Mammary epithelial cell (primary cell): ENCODE results near the gene MRPS34.

Experiments
- EZH2 ChIP-seq: IDR thresholded peaks from 2 replicates; pipeline ENCODE4 v1.6.1; 2012; ENCODE audit warnings: low read length, inconsistent platforms, borderline replicate concordance
- TF ChIP-seq, protein P1 (sequence below), 2 donors: IDR thresholded peaks in 1 of 2; conservative IDR thresholded peaks in 1 of 2; 2 replicates each; pipeline ENCODE4 v1.5.1; 2011 to 2012; ENCODE audit warnings: inconsistent platforms in 2 of 2, low read length in 2 of 2, mild to moderate bottlenecking in 2 of 2, control low read depth in 1 of 2, low read depth in 1 of 2; ENCODE audit not compliant: insufficient read depth in 1 of 2; ENCODE audit errors: extremely low read depth in 1 of 2

DNA sequence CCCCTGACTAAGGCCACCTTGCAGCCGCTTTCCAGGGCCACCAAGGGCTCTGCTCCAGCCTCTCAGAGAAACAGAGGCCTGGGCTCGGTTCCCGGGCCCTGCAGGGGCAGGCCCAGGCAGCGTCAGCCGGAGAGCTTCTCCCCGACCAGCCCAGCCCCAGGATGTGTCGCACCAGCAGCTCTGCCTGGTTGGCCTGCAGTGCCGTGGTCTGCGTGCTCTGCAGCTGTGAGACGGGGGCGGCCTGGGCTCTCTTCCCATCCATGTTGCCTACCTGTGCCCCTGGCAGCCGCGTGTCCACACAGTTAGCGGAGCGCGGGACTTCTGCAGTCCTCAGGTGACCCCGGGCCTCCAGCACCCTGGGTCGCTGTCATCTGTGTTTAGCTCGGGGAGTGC, 15.8 kb upstream of the MRPS34 start:
- TF ChIP-seq, protein P1, sequence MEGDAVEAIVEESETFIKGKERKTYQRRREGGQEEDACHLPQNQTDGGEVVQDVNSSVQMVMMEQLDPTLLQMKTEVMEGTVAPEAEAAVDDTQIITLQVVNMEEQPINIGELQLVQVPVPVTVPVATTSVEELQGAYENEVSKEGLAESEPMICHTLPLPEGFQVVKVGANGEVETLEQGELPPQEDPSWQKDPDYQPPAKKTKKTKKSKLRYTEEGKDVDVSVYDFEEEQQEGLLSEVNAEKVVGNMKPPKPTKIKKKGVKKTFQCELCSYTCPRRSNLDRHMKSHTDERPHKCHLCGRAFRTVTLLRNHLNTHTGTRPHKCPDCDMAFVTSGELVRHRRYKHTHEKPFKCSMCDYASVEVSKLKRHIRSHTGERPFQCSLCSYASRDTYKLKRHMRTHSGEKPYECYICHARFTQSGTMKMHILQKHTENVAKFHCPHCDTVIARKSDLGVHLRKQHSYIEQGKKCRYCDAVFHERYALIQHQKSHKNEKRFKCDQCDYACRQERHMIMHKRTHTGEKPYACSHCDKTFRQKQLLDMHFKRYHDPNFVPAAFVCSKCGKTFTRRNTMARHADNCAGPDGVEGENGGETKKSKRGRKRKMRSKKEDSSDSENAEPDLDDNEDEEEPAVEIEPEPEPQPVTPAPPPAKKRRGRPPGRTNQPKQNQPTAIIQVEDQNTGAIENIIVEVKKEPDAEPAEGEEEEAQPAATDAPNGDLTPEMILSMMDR (conservative IDR thresholded peaks at IDR 0.05 in 1 of 2, IDR thresholded peaks at IDR 0.05 in 1 of 2; ENCODE audit: extremely low read depth in 1 of 2, insufficient read depth in 1 of 2, low read depth in 1 of 2, low read length in 2 of 2), result no peak
- TF ChIP-seq EZH2, result no peak
